ENCODE data around the gene DENND1C. TPM values are rescaled to one million over a fixed set of nuclear protein-coding genes. Genes with fewer than 3 reads are reported as not detected.

DENND1C gene
- total and polyA plus RNA-seq, 2 experiments from 2014 or later = 3.1 to 6.1 TPM

DNA sequence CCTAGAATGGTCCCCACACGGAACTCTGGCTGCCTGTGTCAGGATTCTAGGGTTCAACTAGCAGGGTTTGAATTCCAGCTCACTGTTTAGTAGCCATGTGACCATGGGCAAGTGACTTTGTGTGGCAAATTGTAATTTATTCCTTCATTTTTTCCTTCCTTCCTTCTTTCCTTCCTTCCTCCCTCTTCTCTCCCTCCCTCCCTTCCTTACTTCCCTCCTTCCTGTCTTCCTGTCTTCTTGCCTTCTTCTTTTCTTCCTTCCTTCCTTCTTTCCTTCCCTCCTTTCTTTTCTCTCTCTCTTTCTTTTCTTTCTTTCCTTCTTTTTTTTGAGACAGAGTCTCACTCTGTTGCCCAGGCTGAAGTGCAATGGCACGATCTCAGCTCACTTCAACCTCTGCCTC is 8.5 kb upstream of the DENND1C start:
- no peak overlapping the region for H3K27ac ChIP-seq (ENCODE audit: low read depth)
- no peak overlapping the region for H3K27ac Mint-ChIP-seq
- no peaks in the 10 kb centered on the region for H3K79me2 ChIP-seq (replicated peaks; ENCODE audit: insufficient read depth)
- H4K20me1 ChIP-seq (replicated peaks; ENCODE audit: insufficient read depth) = no peaks in the 10 kb centered on the region
- no peak overlapping the region; the same call in 1 of the 2 replicates for H2AFZ ChIP-seq
- H3K27me3 Mint-ChIP-seq (ENCODE audit: insufficient read depth, low read depth, poor library complexity) = peaks cover 1% of the 10 kb centered on the region
- no peaks in the 10 kb centered on the region for H3K9me2 ChIP-seq (ENCODE audit: insufficient read depth)
- no peaks in the 10 kb centered on the region for H3K4me1 ChIP-seq (ENCODE audit: insufficient read depth)
- no peaks in the 10 kb centered on the region for H3K36me3 ChIP-seq (ENCODE audit: insufficient read depth)
- H3K4me3 ChIP-seq = no peak overlapping the region
- no peak overlapping the region for H3K4me3 Mint-ChIP-seq
- no peaks in the 10 kb centered on the region for H3K4me1 Mint-ChIP-seq
- ATAC-seq (no peak), DNase-seq (ENCODE audit: low spot score) (no peak)
- H3K9me3 Mint-ChIP-seq = no peaks in the 10 kb centered on the region; the same call in 1 of the 3 replicates
- H3K27me3 ChIP-seq (ENCODE audit: insufficient read depth) = no peaks in the 10 kb centered on the region
- H3K36me3 Mint-ChIP-seq (ENCODE audit: low read depth) = no peaks in the 10 kb centered on the region; the same call in 1 of the 3 replicates
- TF ChIP-seq EZH2 (IDR thresholded peaks at IDR 0.05; ENCODE audit: low read depth, unreplicated experiment) = no peak
- no peak for TF ChIP-seq ZNF331 (CRISPR knock-in tag; IDR thresholded peaks at IDR 0.05; ENCODE audit: low read depth)
- TF ChIP-seq CREB1 (CRISPR knock-in tag; IDR thresholded peaks at IDR 0.05; ENCODE audit: low read depth) = no peak
- no peak overlapping the region for H3K4me2 ChIP-seq
- no peaks in the 10 kb centered on the region for H3F3A ChIP-seq (replicated peaks; ENCODE audit: low read depth)

- Histone ChIP-seq H3K9me2 (ENCODE audit: insufficient read depth) (no peaks in the 10 kb centered on the region), H3K27ac (ENCODE audit: low read depth) (no peak overlapping the region), H3K27me3 (ENCODE audit: insufficient read depth) (no peaks in the 10 kb centered on the region), H3K36me3 (ENCODE audit: insufficient read depth) (no peaks in the 10 kb centered on the region), H2AFZ (peak overlapping the region; percentile 82), H3K4me3 (no peak overlapping the region), H3K4me2 (no peak overlapping the region), H3K4me1 (ENCODE audit: insufficient read depth) (no peaks in the 10 kb centered on the region), H3F3A (replicated peaks; ENCODE audit: low read depth) (no peaks in the 10 kb centered on the region), H3K79me2 (replicated peaks; ENCODE audit: insufficient read depth) (no peaks in the 10 kb centered on the region), H4K20me1 (replicated peaks; ENCODE audit: insufficient read depth) (no peaks in the 10 kb centered on the region)
- no peak overlapping the region for H3K27ac Mint-ChIP-seq
- H3K9me3 Mint-ChIP-seq = no peaks in the 10 kb centered on the region; the same call in 1 of the 3 replicates
- H3K4me3 Mint-ChIP-seq = no peak overlapping the region; the same call in 2 of the 3 replicates
- ATAC-seq (no peak), DNase-seq (ENCODE audit: low spot score) (no peak)
- no peaks in the 10 kb centered on the region for H3K4me1 Mint-ChIP-seq
- H3K27me3 Mint-ChIP-seq (ENCODE audit: insufficient read depth, low read depth, poor library complexity) = peaks cover 1% of the 10 kb centered on the region
- H3K36me3 Mint-ChIP-seq (ENCODE audit: low read depth) = no peaks in the 10 kb centered on the region; the same call in 2 of the 3 replicates
- no peak for TF ChIP-seq EZH2phosphoT487 (IDR thresholded peaks at IDR 0.05; ENCODE audit: unreplicated experiment)
- TF ChIP-seq POLR2AphosphoS5 (IDR thresholded peaks at IDR 0.05; ENCODE audit: low read depth) = no peak
- no peak for TF ChIP-seq EZH2 (IDR thresholded peaks at IDR 0.05; ENCODE audit: low read depth, unreplicated experiment)
- no peak for TF ChIP-seq STAT1 (IDR thresholded peaks at IDR 0.05; ENCODE audit: unreplicated experiment)
- no peak for TF ChIP-seq ZNF331 (CRISPR knock-in tag; IDR thresholded peaks at IDR 0.05; ENCODE audit: low read depth)
- TF ChIP-seq, protein P1, sequence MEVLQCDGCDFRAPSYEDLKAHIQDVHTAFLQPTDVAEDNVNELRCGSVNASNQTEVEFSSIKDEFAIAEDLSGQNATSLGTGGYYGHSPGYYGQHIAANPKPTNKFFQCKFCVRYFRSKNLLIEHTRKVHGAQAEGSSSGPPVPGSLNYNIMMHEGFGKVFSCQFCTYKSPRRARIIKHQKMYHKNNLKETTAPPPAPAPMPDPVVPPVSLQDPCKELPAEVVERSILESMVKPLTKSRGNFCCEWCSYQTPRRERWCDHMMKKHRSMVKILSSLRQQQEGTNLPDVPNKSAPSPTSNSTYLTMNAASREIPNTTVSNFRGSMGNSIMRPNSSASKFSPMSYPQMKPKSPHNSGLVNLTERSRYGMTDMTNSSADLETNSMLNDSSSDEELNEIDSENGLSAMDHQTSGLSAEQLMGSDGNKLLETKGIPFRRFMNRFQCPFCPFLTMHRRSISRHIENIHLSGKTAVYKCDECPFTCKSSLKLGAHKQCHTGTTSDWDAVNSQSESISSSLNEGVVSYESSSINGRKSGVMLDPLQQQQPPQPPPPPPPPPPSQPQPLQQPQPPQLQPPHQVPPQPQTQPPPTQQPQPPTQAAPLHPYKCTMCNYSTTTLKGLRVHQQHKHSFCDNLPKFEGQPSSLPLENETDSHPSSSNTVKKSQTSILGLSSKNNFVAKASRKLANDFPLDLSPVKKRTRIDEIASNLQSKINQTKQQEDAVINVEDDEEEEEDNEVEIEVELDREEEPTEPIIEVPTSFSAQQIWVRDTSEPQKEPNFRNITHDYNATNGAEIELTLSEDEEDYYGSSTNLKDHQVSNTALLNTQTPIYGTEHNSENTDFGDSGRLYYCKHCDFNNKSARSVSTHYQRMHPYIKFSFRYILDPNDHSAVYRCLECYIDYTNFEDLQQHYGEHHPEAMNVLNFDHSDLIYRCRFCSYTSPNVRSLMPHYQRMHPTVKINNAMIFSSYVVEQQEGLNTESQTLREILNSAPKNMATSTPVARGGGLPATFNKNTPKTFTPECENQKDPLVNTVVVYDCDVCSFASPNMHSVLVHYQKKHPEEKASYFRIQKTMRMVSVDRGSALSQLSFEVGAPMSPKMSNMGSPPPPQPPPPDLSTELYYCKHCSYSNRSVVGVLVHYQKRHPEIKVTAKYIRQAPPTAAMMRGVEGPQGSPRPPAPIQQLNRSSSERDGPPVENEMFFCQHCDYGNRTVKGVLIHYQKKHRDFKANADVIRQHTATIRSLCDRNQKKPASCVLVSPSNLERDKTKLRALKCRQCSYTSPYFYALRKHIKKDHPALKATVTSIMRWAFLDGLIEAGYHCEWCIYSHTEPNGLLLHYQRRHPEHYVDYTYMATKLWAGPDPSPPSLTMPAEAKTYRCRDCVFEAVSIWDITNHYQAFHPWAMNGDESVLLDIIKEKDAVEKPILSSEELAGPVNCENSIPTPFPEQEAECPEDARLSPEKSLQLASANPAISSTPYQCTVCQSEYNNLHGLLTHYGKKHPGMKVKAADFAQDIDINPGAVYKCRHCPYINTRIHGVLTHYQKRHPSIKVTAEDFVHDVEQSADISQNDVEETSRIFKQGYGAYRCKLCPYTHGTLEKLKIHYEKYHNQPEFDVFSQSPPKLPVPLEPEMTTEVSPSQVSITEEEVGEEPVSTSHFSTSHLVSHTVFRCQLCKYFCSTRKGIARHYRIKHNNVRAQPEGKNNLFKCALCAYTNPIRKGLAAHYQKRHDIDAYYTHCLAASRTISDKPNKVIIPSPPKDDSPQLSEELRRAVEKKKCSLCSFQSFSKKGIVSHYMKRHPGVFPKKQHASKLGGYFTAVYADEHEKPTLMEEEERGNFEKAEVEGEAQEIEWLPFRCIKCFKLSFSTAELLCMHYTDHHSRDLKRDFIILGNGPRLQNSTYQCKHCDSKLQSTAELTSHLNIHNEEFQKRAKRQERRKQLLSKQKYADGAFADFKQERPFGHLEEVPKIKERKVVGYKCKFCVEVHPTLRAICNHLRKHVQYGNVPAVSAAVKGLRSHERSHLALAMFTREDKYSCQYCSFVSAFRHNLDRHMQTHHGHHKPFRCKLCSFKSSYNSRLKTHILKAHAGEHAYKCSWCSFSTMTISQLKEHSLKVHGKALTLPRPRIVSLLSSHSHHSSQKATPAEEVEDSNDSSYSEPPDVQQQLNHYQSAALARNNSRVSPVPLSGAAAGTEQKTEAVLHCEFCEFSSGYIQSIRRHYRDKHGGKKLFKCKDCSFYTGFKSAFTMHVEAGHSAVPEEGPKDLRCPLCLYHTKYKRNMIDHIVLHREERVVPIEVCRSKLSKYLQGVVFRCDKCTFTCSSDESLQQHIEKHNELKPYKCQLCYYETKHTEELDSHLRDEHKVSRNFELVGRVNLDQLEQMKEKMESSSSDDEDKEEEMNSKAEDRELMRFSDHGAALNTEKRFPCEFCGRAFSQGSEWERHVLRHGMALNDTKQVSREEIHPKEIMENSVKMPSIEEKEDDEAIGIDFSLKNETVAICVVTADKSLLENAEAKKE (CRISPR knock-in tag; IDR thresholded peaks at IDR 0.05) = no peak
- no peak for TF ChIP-seq REST (IDR thresholded peaks at IDR 0.05; ENCODE audit: unreplicated experiment)
- no peak for TF ChIP-seq CTCF (conservative IDR thresholded peaks at IDR 0.05; ENCODE audit: low read depth in 2 of 2)
These were observed 7.9 kb upstream of the DENND1C start for GRCh38 chr19:6489278-6490061.
